ENCODE measurements around the gene KAT2B. TPM values are rescaled to one million over a fixed set of nuclear protein-coding genes. Genes with fewer than 3 reads are reported as not detected.
"Not testable (repeated sequence)": the region's sequence is repeated elsewhere in the genome, so short reads cannot be mapped to it uniquely, and the experiment has no call there.

The KAT2B gene
- total RNA-seq, 8 experiments from 2014 or later: 7.2 to 25.6 (median 10.0) TPM

- ATAC-seq (replicated peaks in 6 of 8); H3K4me3 ChIP-seq; H3K27ac ChIP-seq; in situ Hi-C loops (cut with MboI; ENCODE audit: low pct_unique_long_range_greater_than_20kb in 2 of 9, low sequenced_read_pairs in 9 of 9, unreplicated experiment in 9 of 9): not testable (repeated sequence)
- peaks cover 10 to 15% of the 10 kb centered on the region in 2 donors for H3K4me1 ChIP-seq (replicated peaks in 1 of 2)
- 96 to 100% (median 100%) methylated on average over 1 to 3 of the region's 3 CpGs; no CpG with 5 or more reads in 5 of the 10 experiments for WGBS, 10 experiments
Measured at GRCh38 chr3:20045141-20045540, 4.9 kb downstream of the KAT2B start.

GRCh38 chr3:20046556-20046955 lies 6.3 kb downstream of the KAT2B start:
- in situ Hi-C loops (cut with MboI; ENCODE audit: low pct_unique_long_range_greater_than_20kb in 2 of 9, low sequenced_read_pairs in 9 of 9, unreplicated experiment in 9 of 9): no loop called here
- Histone ChIP-seq H3K27ac (no peak overlapping the region), H3K4me1 (replicated peaks in 1 of 2) (peaks cover 10 to 15% of the 10 kb centered on the region in 2 donors), H3K4me3 (no peak overlapping the region)
- ATAC-seq (replicated peaks in 6 of 8): no peak
- no CpG with 5 or more reads among the region's 1 CpG for WGBS, 10 experiments

GRCh38 chr3:20047341-20047779 lies 7.1 kb downstream of the KAT2B start:
- Histone ChIP-seq H3K4me3 (no peak overlapping the region), H3K27ac (no peak overlapping the region), H3K4me1 (replicated peaks in 1 of 2) (peaks cover 2 to 12% of the 10 kb centered on the region in 2 donors)
- 44 to 100% (median 91%) methylated on average over 1 to 6 of the region's 7 CpGs; no CpG with 5 or more reads in 1 of the 10 experiments for WGBS, 10 experiments
- in situ Hi-C loops (cut with MboI; ENCODE audit: low pct_unique_long_range_greater_than_20kb in 2 of 9, low sequenced_read_pairs in 9 of 9, unreplicated experiment in 9 of 9): no loop called here
- ATAC-seq (replicated peaks in 6 of 8): no peak

- in situ Hi-C loops (cut with MboI; ENCODE audit: low pct_unique_long_range_greater_than_20kb in 2 of 9, low sequenced_read_pairs in 9 of 9, unreplicated experiment in 9 of 9): no loop called here
- Histone ChIP-seq H3K4me3 (no peak overlapping the region), H3K27ac (no peak overlapping the region), H3K4me1 (replicated peaks in 1 of 2) (peaks cover 0 to 11% of the 10 kb centered on the region in 2 donors)
- WGBS, 10 experiments: 21 to 100% (median 56%) methylated on average over 1 to 8 of the region's 9 CpGs
- ATAC-seq (replicated peaks in 6 of 8): peak in 2 of 8 experiments; percentile 31 to 32
Measured at GRCh38 chr3:20047976-20048883, 8.0 kb downstream of the KAT2B start.

- no peak overlapping the region for H3K4me3 ChIP-seq
- H3K27ac ChIP-seq: no peak overlapping the region
- ATAC-seq (replicated peaks in 6 of 8): no peak
- WGBS, 10 experiments: 66 to 100% (median 89%) methylated on average over 2 to 4 of the region's 4 CpGs; no CpG with 5 or more reads in 2 of the 10 experiments
- in situ Hi-C loops (cut with MboI; ENCODE audit: low pct_unique_long_range_greater_than_20kb in 2 of 9, low sequenced_read_pairs in 9 of 9, unreplicated experiment in 9 of 9): no loop called here
- H3K4me1 ChIP-seq (replicated peaks in 1 of 2): peaks cover 18 to 24% of the 10 kb centered on the region in 2 donors
Measured at GRCh38 chr3:20051123-20051806, 11.0 kb downstream of the KAT2B start.

- in situ Hi-C loops (cut with MboI; ENCODE audit: low pct_unique_long_range_greater_than_20kb in 2 of 9, low sequenced_read_pairs in 9 of 9, unreplicated experiment in 9 of 9): no loop called here
- Histone ChIP-seq H3K4me3 (no peak overlapping the region), H3K27ac (no peak overlapping the region), H3K4me1 (replicated peaks in 1 of 2) (peaks cover 18 to 21% of the 10 kb centered on the region in 2 donors)
- no peak for ATAC-seq (replicated peaks in 6 of 8)
- WGBS, 10 experiments: 60 to 100% (median 91%) methylated on average over 1 to 5 of the region's 7 CpGs; no CpG with 5 or more reads in 4 of the 10 experiments
Measured at GRCh38 chr3:20052851-20053250, 12.6 kb downstream of the KAT2B start.

- peak; percentile 30 to 93 (median 68) for ATAC-seq (replicated peaks in 6 of 8)
- no peak overlapping the region for H3K4me3 ChIP-seq
- in situ Hi-C loops (cut with MboI; ENCODE audit: low pct_unique_long_range_greater_than_20kb in 2 of 9, low sequenced_read_pairs in 9 of 9, unreplicated experiment in 9 of 9): no loop called here
Measured at GRCh38 chr3:20054549-20054987, 14.3 kb downstream of the KAT2B start.

GRCh38 chr3:20055020-20055775 lies 15.0 kb downstream of the KAT2B start:
- in situ Hi-C loops (cut with MboI; ENCODE audit: low pct_unique_long_range_greater_than_20kb in 2 of 9, low sequenced_read_pairs in 9 of 9, unreplicated experiment in 9 of 9): no loop called here
- Histone ChIP-seq H3K4me3 (no peak overlapping the region), H3K4me1 (replicated peaks in 1 of 2) (peaks cover 14 to 18% of the 10 kb centered on the region in 2 donors), H3K27ac (no peak overlapping the region)
- 7 to 85% (median 65%) methylated on average over 2 to 8 of the region's 10 CpGs; no CpG with 5 or more reads in 2 of the 10 experiments for WGBS, 10 experiments
- peak in 5 of 8 experiments; percentile 47 to 84 (median 65) for ATAC-seq (replicated peaks in 6 of 8)

More at GRCh38 chr3:20054549-20054987, 14.3 kb downstream of the KAT2B start:
- 0 to 100% (median 65%) methylated on average over 1 to 4 of the region's 4 CpGs; no CpG with 5 or more reads in 5 of the 10 experiments for WGBS, 10 experiments
- peaks cover 14 to 18% of the 10 kb centered on the region in 2 donors for H3K4me1 ChIP-seq (replicated peaks in 1 of 2)
- H3K27ac ChIP-seq: no peak overlapping the region

GRCh38 chr3:20055842-20056241 lies 15.6 kb downstream of the KAT2B start:
- 52 to 100% (median 90%) methylated on average over 1 to 3 of the region's 3 CpGs; no CpG with 5 or more reads in 2 of the 10 experiments for WGBS, 10 experiments
- H3K27ac ChIP-seq: no peak overlapping the region
- in situ Hi-C loops (cut with MboI; ENCODE audit: low pct_unique_long_range_greater_than_20kb in 2 of 9, low sequenced_read_pairs in 9 of 9, unreplicated experiment in 9 of 9): no loop called here
- no peak for ATAC-seq (replicated peaks in 6 of 8)
- H3K4me3 ChIP-seq: no peak overlapping the region
- peaks cover 14 to 18% of the 10 kb centered on the region in 2 donors for H3K4me1 ChIP-seq (replicated peaks in 1 of 2)

GRCh38 chr3:20056725-20057611 lies 16.7 kb downstream of the KAT2B start:
- 10 to 100% (median 89%) methylated on average over 1 to 5 of the region's 5 CpGs for WGBS, 10 experiments
- Histone ChIP-seq H3K4me3 (no peak overlapping the region), H3K4me1 (replicated peaks in 1 of 2) (peaks cover 14 to 18% of the 10 kb centered on the region in 2 donors), H3K27ac (no peak overlapping the region)
- peak in 2 of 8 experiments; percentile 50 to 60 for ATAC-seq (replicated peaks in 6 of 8)
- in situ Hi-C loops (cut with MboI; ENCODE audit: low pct_unique_long_range_greater_than_20kb in 2 of 9, low sequenced_read_pairs in 9 of 9, unreplicated experiment in 9 of 9): no loop called here

- no peak overlapping the region for H3K27ac ChIP-seq
- WGBS, 10 experiments: 6 to 100% (median 50%) methylated on average over 1 to 2 of the region's 2 CpGs; no CpG with 5 or more reads in 5 of the 10 experiments
- ATAC-seq (replicated peaks in 6 of 8): peak in 2 of 8 experiments; percentile 21 to 26
- in situ Hi-C loops (cut with MboI; ENCODE audit: low pct_unique_long_range_greater_than_20kb in 2 of 9, low sequenced_read_pairs in 9 of 9, unreplicated experiment in 9 of 9): no loop called here
- H3K4me3 ChIP-seq: no peak overlapping the region
- peaks cover 14 to 18% of the 10 kb centered on the region in 2 donors for H3K4me1 ChIP-seq (replicated peaks in 1 of 2)
Measured at GRCh38 chr3:20057612-20058180, 17.4 kb downstream of the KAT2B start.
